Breast epithelium (tissue), 4 donors: ENCODE measurements around the gene FNDC11. TPM values are rescaled to one million over a fixed set of nuclear protein-coding genes. Genes with fewer than 3 reads are reported as not detected.

Experiments used
- DNase-seq, 2 donors: peaks; one replicate each; pipeline ENCODE4 v3.0.0-alpha.2; 2019; ENCODE audit warnings: low spot score in 2 of 2
- H3K27ac ChIP-seq, 2 donors: fragments of 200-600 bp; sonication (generic) in 1 of 2; one replicate each; pipeline ENCODE4 v1.5.1; 2016 to 2019; ENCODE audit warnings: mild to moderate bottlenecking in 1 of 2
- H3K27me3 ChIP-seq, 2 donors: fragments of 200-600 bp; sonication (generic) in 1 of 2; one replicate each; pipeline versions ENCODE4 v1.5.1 to v1.6.0; 2017 to 2019; ENCODE audit warnings: control low read depth in 1 of 2, mild to moderate bottlenecking in 1 of 2
- H3K36me3 ChIP-seq: fragments of 200-600 bp; one replicate; pipeline ENCODE4 v1.5.1; 2019
- H3K4me1 ChIP-seq, 2 donors: fragments of 200-600 bp; sonication (generic); one replicate each; pipeline ENCODE4 v1.5.1; 2016 to 2019; ENCODE audit warnings: control low read depth in 1 of 2
- H3K4me3 ChIP-seq, 3 donors: fragments of 200-600 bp; sonication (generic); 1 replicate in 2 of 3; 2 replicates in 1 of 3; pipeline ENCODE4 v1.5.1; 2016 to 2019; ENCODE audit warnings: mild to moderate bottlenecking in 3 of 3, moderate library complexity in 2 of 3
- H3K9me3 ChIP-seq, 2 donors: fragments of 200-600 bp; sonication (generic) in 1 of 2; one replicate each; pipeline ENCODE4 v1.5.1; 2016 to 2019; ENCODE audit warnings: control low read depth in 1 of 2
- CTCF ChIP-seq, 3 donors: fragments of 450-650 bp; IDR thresholded peaks; one replicate each; pipeline ENCODE4 v1.5.1; 2016 to 2017; ENCODE audit warnings: antibody characterized with exemption in 3 of 3, mild to moderate bottlenecking in 3 of 3, moderate library complexity in 3 of 3
- POLR2A ChIP-seq: fragments of 450-650 bp; IDR thresholded peaks from one replicate; pipeline ENCODE4 v1.6.1; 2016; ENCODE audit warnings: antibody characterized with exemption, mild to moderate bottlenecking, moderate library complexity
- POLR2AphosphoS5 ChIP-seq, 3 donors: sonication (generic); formaldehyde crosslinking; IDR thresholded peaks; one replicate each; pipeline ENCODE4 v1.6.1; 2017; ENCODE audit warnings: antibody characterized with exemption in 3 of 3
- intact Hi-C: fragments of 100-400 bp; cut with DNase I; formaldehyde crosslinking; loops from one replicate; pipeline ENCODE4 v1.15.1; 2023; ENCODE audit warnings: low total_unique reads
- total RNA-seq, 3 donors: library from RNA; depleted of rRNA; stranded (reverse); fragments of >200 nt; gene quantifications; one replicate each; pipeline ENCODE4 v1.1.0, GENCODE V29; 2016

The FNDC11 gene
- total RNA-seq, 3 donors from 2014 or later, result 0.29 to 0.33 (median 0.32) TPM

GRCh38 chr20:63537525-63538203 is 16.3 kb upstream of the FNDC11 start:
- TF ChIP-seq POLR2A, result no peak
- peak; percentile 89 to 98 (median 98) for TF ChIP-seq CTCF (IDR thresholded peaks at IDR 0.05)
- TF ChIP-seq POLR2AphosphoS5 (IDR thresholded peaks at IDR 0.05), result peak; percentile 32 to 61 (median 48)
- DNase-seq, result peak; percentile 82 to 89
- H3K36me3 ChIP-seq, result no peaks in the 10 kb centered on the region
- H3K4me3 ChIP-seq, result peak overlapping the region; percentile 17 to 53 (median 37)
- peaks cover 10 to 17% of the 10 kb centered on the region in 2 donors for H3K4me1 ChIP-seq
- intact Hi-C loops, result loop anchor here (5.0 to 10.0 kb wide), 2 partner anchors 97 to 435 kb away; no protein-coding TSS in a partner anchor
- H3K27ac ChIP-seq, result peak overlapping the region; percentile 84 to 85
- no peaks in the 10 kb centered on the region for H3K9me3 ChIP-seq
- peaks cover 4 to 10% of the 10 kb centered on the region in 2 donors for H3K27me3 ChIP-seq

- peak overlapping the region in 2 of 3 donors; percentile 37 to 53 for H3K4me3 ChIP-seq
- H3K4me1 ChIP-seq, result peaks cover 10 to 17% of the 10 kb centered on the region in 2 donors
- peaks cover 4 to 10% of the 10 kb centered on the region in 2 donors for H3K27me3 ChIP-seq
- peak; percentile 88 to 91 for DNase-seq
- intact Hi-C loops, result loop anchor here (5.0 to 10.0 kb wide), 2 partner anchors 96 to 434 kb away; no protein-coding TSS in a partner anchor
- peak overlapping the region; percentile 84 to 85 for H3K27ac ChIP-seq
- no peaks in the 10 kb centered on the region for H3K9me3 ChIP-seq
- no peaks in the 10 kb centered on the region for H3K36me3 ChIP-seq
- TF ChIP-seq CTCF (IDR thresholded peaks at IDR 0.05) (peak in 1 of 3 donors; percentile 8), POLR2A (no peak)
These were observed 15.5 kb upstream of the FNDC11 start for GRCh38 chr20:63538204-63539091.

DNA sequence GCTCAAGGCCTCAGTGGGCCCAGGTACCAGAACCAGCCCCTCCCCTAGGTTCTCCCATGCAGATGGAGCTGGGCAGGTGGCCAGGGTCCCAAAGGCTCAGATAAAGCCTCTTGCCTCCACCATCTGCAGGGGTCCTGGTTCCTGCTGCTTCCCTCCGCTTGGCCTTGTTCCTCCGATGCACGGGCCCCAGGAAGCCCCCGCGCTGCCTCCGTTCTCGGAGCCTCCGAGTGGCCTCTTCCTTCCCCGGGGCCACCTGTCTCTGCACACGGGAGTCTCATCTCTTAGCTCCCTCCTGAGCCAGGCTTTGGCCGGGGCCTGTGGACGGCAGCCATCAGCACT is 14.9 kb upstream of the FNDC11 start:
- TF ChIP-seq CTCF (IDR thresholded peaks at IDR 0.05) (no peak), POLR2AphosphoS5 (IDR thresholded peaks at IDR 0.05) (no peak), POLR2A (no peak)
- DNase-seq, result no peak
- Histone ChIP-seq H3K27me3 (peaks cover 4 to 5% of the 10 kb centered on the region in 2 donors), H3K9me3 (no peaks in the 10 kb centered on the region), H3K36me3 (no peaks in the 10 kb centered on the region), H3K4me3 (no peak overlapping the region), H3K4me1 (peaks cover 10 to 16% of the 10 kb centered on the region in 2 donors), H3K27ac (peak overlapping the region; percentile 84 to 85)
- intact Hi-C loops, result loop anchor here (5.0 to 10.0 kb wide), 2 partner anchors 96 to 433 kb away; no protein-coding TSS in a partner anchor

DNA sequence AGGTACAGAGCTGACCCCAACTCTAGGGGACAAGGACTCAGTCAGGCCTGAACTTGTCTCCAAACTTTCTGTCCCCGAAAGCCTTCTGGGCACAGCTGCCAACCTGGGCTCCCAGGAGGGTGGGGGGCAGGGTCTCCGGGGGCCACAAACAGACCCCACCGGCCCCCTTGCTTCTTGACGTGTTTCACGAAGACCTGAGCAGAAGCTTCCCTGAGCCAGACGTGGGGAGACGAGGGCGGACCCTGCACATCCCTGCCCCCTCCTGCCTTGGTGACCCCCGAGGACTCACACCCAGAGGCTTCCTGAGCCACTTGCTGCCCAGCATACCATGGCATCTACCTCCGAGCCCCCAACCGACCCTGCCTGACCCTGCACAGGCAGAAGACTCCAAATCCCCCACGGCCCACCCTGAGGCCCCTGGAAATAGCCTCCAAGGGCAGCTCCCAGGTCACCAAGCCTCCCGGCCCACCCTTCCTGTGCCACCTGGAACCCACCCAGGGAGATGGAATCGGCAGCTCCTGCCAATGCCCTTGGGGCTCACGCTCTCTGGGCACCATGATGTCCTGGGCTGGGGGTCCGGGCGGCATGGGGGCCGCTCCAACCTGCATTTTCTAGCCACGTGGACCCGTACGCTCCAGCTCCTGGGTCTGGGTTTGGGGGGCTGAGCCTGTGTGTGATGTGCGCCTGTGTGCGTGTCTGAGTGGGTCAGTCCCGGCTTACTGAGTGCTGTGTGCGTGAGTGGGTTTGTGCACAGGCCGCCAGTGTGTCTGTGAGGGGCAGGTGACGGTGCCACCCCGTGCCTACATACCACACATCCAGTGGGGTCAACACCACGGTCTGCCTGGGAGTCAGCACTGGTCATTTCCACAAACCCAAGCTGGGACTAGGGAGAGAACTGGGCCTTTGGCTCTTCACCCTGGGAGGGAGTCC is 14.3 kb upstream of the FNDC11 start:
- intact Hi-C loops, result loop anchor here (5.0 to 10.0 kb wide), 2 partner anchors 95 to 433 kb away; no protein-coding TSS in a partner anchor
- TF ChIP-seq CTCF (IDR thresholded peaks at IDR 0.05) (no peak), POLR2A (no peak), POLR2AphosphoS5 (IDR thresholded peaks at IDR 0.05) (no peak)
- Histone ChIP-seq H3K9me3 (no peaks in the 10 kb centered on the region), H3K4me1 (peaks cover 9 to 10% of the 10 kb centered on the region in 2 donors), H3K36me3 (no peaks in the 10 kb centered on the region), H3K4me3 (no peak overlapping the region), H3K27me3 (peaks cover 2 to 3% of the 10 kb centered on the region in 2 donors), H3K27ac (peak overlapping the region in 1 of 2 donors; percentile 85)
- no peak for DNase-seq
